Breast epithelium (tissue), 4 donors: ENCODE measurements around the gene PLCXD3. TPM values are rescaled to one million over a fixed set of nuclear protein-coding genes. Genes with fewer than 3 reads are reported as not detected.

Source experiments
- DNase-seq, 2 donors: peaks; one replicate each; pipeline ENCODE4 v3.0.0-alpha.2; 2019; ENCODE audit warnings: low spot score in 2 of 2
- H3K27ac ChIP-seq, 2 donors: fragments of 200-600 bp; sonication (generic) in 1 of 2; one replicate each; pipeline ENCODE4 v1.5.1; 2016 to 2019; ENCODE audit warnings: mild to moderate bottlenecking in 1 of 2
- H3K27me3 ChIP-seq, 2 donors: fragments of 200-600 bp; sonication (generic) in 1 of 2; one replicate each; pipeline versions ENCODE4 v1.5.1 to v1.6.0; 2017 to 2019; ENCODE audit warnings: control low read depth in 1 of 2, mild to moderate bottlenecking in 1 of 2
- H3K36me3 ChIP-seq: fragments of 200-600 bp; one replicate; pipeline ENCODE4 v1.5.1; 2019
- H3K4me1 ChIP-seq, 2 donors: fragments of 200-600 bp; sonication (generic); one replicate each; pipeline ENCODE4 v1.5.1; 2016 to 2019; ENCODE audit warnings: control low read depth in 1 of 2
- H3K4me3 ChIP-seq, 3 donors: fragments of 200-600 bp; sonication (generic); 1 replicate in 2 of 3; 2 replicates in 1 of 3; pipeline ENCODE4 v1.5.1; 2016 to 2019; ENCODE audit warnings: mild to moderate bottlenecking in 3 of 3, moderate library complexity in 2 of 3
- H3K9me3 ChIP-seq, 2 donors: fragments of 200-600 bp; sonication (generic) in 1 of 2; one replicate each; pipeline ENCODE4 v1.5.1; 2016 to 2019; ENCODE audit warnings: control low read depth in 1 of 2
- POLR2A ChIP-seq: fragments of 450-650 bp; IDR thresholded peaks from one replicate; pipeline ENCODE4 v1.6.1; 2016; ENCODE audit warnings: antibody characterized with exemption, mild to moderate bottlenecking, moderate library complexity
- POLR2AphosphoS5 ChIP-seq, 3 donors: sonication (generic); formaldehyde crosslinking; IDR thresholded peaks; one replicate each; pipeline ENCODE4 v1.6.1; 2017; ENCODE audit warnings: antibody characterized with exemption in 3 of 3
- intact Hi-C: fragments of 100-400 bp; cut with DNase I; formaldehyde crosslinking; loops from one replicate; pipeline ENCODE4 v1.15.1; 2023; ENCODE audit warnings: low total_unique reads
- total RNA-seq, 3 donors: library from RNA; depleted of rRNA; stranded (reverse); fragments of >200 nt; gene quantifications; one replicate each; pipeline ENCODE4 v1.1.0, GENCODE V29; 2016
- TF ChIP-seq, protein P1 (sequence below), 3 donors: fragments of 450-650 bp; IDR thresholded peaks; one replicate each; pipeline ENCODE4 v1.5.1; 2016 to 2017; ENCODE audit warnings: antibody characterized with exemption in 3 of 3, mild to moderate bottlenecking in 3 of 3, moderate library complexity in 3 of 3

Gene PLCXD3
- total RNA-seq, 3 donors from 2014 or later = 2.0 to 6.6 (median 3.8) TPM

DNA sequence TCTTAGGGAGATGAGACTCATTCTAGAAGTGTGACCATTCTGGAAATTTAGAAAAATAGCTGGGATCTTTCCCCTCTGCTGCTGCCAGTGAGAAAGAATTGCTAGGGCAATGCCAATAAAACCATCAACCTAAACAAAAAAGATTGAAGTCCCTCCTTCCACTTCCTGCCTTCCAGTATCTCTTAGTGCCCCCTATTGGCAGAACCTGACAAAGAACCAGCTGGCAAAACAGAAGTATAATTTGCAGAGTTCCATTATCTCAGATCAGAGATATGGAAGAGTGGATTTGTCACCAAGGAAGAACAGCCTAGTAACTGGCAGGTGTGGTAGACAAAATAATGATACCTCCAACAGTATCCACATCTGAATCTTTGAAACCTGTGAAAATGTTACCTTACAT, 13.8 kb upstream of the PLCXD3 start:
- intact Hi-C loops = no loop called here
- H3K27me3 ChIP-seq = no peaks in the 10 kb centered on the region
- no peaks in the 10 kb centered on the region for H3K36me3 ChIP-seq
- TF ChIP-seq, protein P1, sequence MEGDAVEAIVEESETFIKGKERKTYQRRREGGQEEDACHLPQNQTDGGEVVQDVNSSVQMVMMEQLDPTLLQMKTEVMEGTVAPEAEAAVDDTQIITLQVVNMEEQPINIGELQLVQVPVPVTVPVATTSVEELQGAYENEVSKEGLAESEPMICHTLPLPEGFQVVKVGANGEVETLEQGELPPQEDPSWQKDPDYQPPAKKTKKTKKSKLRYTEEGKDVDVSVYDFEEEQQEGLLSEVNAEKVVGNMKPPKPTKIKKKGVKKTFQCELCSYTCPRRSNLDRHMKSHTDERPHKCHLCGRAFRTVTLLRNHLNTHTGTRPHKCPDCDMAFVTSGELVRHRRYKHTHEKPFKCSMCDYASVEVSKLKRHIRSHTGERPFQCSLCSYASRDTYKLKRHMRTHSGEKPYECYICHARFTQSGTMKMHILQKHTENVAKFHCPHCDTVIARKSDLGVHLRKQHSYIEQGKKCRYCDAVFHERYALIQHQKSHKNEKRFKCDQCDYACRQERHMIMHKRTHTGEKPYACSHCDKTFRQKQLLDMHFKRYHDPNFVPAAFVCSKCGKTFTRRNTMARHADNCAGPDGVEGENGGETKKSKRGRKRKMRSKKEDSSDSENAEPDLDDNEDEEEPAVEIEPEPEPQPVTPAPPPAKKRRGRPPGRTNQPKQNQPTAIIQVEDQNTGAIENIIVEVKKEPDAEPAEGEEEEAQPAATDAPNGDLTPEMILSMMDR (IDR thresholded peaks at IDR 0.05) = no peak
- no peak for TF ChIP-seq POLR2AphosphoS5 (IDR thresholded peaks at IDR 0.05)
- no peak for TF ChIP-seq POLR2A
- DNase-seq = no peak
- peaks cover 4 to 11% of the 10 kb centered on the region in 2 donors for H3K9me3 ChIP-seq
- H3K4me1 ChIP-seq = no peaks in the 10 kb centered on the region
- H3K4me3 ChIP-seq = no peak overlapping the region
- no peak overlapping the region for H3K27ac ChIP-seq

DNA sequence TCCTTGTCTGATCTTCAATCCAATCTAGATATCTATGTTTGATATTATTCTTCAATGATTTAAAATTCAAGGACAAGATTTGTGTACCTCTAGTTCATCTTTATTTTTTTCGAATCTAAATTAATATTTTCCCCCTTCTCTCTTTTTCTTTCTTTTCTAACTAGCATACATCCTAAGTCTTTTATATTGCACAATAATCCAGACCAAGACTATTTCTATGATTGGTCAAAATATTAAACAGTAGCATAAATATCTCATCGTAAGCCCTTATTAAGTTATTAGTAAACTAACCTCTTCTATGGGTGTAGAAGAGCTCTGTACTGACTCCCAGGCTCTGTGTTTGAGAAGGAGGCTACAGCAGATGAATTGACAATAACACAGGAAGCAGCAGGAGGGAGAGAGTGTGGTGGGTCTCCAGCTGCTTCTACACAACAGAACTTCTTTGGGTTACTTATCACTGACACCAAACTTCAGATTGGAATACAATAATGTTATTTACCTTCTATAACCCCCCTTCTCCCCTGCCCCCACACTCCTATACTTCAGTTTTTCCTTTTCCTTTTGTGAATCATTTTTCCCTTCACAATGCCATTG, 11.9 kb upstream of the PLCXD3 start:
- TF ChIP-seq, protein P1 (IDR thresholded peaks at IDR 0.05) = no peak
- TF ChIP-seq POLR2AphosphoS5 (IDR thresholded peaks at IDR 0.05) (no peak), POLR2A (no peak)
- no peak for DNase-seq
- H3K4me3 ChIP-seq = no peak overlapping the region
- H3K9me3 ChIP-seq = no peaks in the 10 kb centered on the region
- no peak overlapping the region for H3K27ac ChIP-seq
- no peaks in the 10 kb centered on the region for H3K27me3 ChIP-seq
- no peaks in the 10 kb centered on the region for H3K36me3 ChIP-seq
- intact Hi-C loops = no loop called here
- no peaks in the 10 kb centered on the region for H3K4me1 ChIP-seq

DNA sequence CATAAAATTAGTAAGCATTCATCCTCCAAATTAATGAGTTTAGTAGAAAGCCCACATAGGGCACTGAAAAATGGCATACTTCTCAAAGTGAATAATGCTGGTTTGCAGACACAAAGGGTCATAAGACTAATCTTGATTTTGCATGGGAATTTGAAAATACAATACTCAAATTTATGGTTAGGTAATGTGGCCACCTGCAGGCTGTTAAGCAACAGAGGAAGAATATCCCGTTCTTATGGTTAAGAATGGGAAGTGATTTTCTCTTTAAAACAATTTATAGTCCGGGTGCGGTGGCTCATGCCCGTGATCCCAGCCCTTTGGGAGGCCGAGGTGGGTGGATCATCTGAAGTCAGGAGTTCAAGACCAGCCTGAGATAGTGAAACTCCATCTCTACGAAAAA, 9.4 kb upstream of the PLCXD3 start:
- no peak for TF ChIP-seq POLR2AphosphoS5 (IDR thresholded peaks at IDR 0.05)
- TF ChIP-seq, protein P1 (IDR thresholded peaks at IDR 0.05) = no peak
- TF ChIP-seq POLR2A = no peak
- H3K4me3 ChIP-seq = no peak overlapping the region
- intact Hi-C loops = no loop called here
- no peak for DNase-seq
- no peaks in the 10 kb centered on the region for H3K27me3 ChIP-seq
- H3K9me3 ChIP-seq = no peaks in the 10 kb centered on the region
- H3K4me1 ChIP-seq = no peaks in the 10 kb centered on the region
- H3K36me3 ChIP-seq = no peaks in the 10 kb centered on the region
- H3K27ac ChIP-seq = no peak overlapping the region

DNA sequence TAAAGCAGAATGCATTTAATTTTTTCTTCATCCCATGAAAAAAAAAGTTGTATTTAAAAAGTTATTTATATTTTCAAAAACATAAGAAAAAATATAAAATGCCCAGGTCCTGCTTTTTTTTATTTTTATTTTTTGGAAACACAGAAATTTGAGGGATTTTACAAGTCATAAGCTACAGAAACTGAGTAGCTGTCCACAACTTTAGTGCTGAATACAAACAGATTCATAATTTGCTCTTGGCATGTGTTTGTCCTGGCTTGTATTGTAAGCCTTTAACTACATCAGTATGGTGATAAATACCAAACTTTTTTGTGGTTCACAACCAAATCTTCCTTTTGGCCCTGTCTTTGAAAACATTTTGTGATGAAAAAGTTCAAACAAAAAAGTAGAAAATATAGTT, 7.5 kb upstream of the PLCXD3 start:
- H3K36me3 ChIP-seq = no peaks in the 10 kb centered on the region
- no peak overlapping the region for H3K4me3 ChIP-seq
- no peaks in the 10 kb centered on the region for H3K27me3 ChIP-seq
- intact Hi-C loops = no loop called here
- no peak for DNase-seq
- H3K9me3 ChIP-seq = no peaks in the 10 kb centered on the region
- TF ChIP-seq POLR2AphosphoS5 (IDR thresholded peaks at IDR 0.05) (no peak), POLR2A (no peak)
- TF ChIP-seq, protein P1 (IDR thresholded peaks at IDR 0.05) = no peak
- no peak overlapping the region for H3K27ac ChIP-seq
- H3K4me1 ChIP-seq = no peaks in the 10 kb centered on the region

DNA sequence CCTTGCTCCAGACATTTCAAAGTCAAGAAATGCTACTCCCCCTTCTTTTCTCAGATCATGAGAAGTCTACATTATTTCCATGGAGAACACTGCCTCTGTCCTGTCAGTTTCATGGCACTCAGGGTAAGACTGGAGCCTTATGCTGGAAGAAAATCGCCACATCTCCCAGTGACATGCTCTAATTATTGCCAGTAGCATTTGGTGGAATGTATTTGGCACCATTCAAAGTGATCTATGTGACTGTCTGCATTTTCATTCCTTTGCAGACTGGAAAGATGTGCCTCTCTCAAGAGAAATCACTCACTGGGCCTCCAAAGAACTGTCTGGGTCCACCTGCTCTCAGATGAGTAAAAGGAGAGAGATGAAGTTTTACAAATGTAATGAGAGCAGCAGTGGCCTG, 840 bp upstream of the PLCXD3 start:
- Histone ChIP-seq H3K9me3 (no peaks in the 10 kb centered on the region), H3K36me3 (no peaks in the 10 kb centered on the region), H3K4me1 (no peaks in the 10 kb centered on the region), H3K27me3 (peaks cover 0 to 31% of the 10 kb centered on the region in 2 donors), H3K4me3 (no peak overlapping the region), H3K27ac (no peak overlapping the region)
- no peak for DNase-seq
- intact Hi-C loops = no loop called here
- no peak for TF ChIP-seq POLR2A
- TF ChIP-seq, protein P1 (IDR thresholded peaks at IDR 0.05) = no peak
- no peak for TF ChIP-seq POLR2AphosphoS5 (IDR thresholded peaks at IDR 0.05)
